ENCODE data around the gene BET1.
A peak's percentile ranks its signal among the peaks of the same experiment; 100 is the strongest.

BET1 gene

DNA sequence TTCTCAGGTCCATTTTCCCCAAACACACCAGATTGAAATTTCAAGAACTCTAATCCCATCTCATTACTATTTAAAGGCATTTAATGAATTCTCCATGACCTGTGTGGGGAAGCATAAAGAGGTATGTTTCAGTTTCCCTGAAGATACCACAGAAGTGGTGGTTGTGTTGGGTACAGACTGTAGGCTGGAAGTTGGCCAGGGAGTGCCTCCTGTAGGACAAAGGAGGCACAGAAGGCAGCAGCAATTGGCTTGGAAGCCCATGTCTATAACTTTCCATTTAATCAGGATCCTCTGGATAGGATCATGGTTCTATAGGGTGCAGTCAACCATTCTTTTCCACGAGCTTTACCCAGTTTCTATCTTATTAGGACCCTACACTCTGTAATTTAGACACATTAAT, 8.6 kb upstream of the BET1 start:
- no peak for DNase-seq (ENCODE audit: low read depth)
- no peak overlapping the region for H3K4me3 ChIP-seq (ENCODE audit: low read depth, low read length)
- TF ChIP-seq, protein P1, sequence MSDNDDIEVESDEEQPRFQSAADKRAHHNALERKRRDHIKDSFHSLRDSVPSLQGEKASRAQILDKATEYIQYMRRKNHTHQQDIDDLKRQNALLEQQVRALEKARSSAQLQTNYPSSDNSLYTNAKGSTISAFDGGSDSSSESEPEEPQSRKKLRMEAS (IDR thresholded peaks at IDR 0.05; ENCODE audit: low read depth, low read length), result no peak
- TF ChIP-seq, protein P2, sequence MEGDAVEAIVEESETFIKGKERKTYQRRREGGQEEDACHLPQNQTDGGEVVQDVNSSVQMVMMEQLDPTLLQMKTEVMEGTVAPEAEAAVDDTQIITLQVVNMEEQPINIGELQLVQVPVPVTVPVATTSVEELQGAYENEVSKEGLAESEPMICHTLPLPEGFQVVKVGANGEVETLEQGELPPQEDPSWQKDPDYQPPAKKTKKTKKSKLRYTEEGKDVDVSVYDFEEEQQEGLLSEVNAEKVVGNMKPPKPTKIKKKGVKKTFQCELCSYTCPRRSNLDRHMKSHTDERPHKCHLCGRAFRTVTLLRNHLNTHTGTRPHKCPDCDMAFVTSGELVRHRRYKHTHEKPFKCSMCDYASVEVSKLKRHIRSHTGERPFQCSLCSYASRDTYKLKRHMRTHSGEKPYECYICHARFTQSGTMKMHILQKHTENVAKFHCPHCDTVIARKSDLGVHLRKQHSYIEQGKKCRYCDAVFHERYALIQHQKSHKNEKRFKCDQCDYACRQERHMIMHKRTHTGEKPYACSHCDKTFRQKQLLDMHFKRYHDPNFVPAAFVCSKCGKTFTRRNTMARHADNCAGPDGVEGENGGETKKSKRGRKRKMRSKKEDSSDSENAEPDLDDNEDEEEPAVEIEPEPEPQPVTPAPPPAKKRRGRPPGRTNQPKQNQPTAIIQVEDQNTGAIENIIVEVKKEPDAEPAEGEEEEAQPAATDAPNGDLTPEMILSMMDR (IDR thresholded peaks at IDR 0.05; ENCODE audit: low read depth, low read length), result peak; percentile 3

DNA sequence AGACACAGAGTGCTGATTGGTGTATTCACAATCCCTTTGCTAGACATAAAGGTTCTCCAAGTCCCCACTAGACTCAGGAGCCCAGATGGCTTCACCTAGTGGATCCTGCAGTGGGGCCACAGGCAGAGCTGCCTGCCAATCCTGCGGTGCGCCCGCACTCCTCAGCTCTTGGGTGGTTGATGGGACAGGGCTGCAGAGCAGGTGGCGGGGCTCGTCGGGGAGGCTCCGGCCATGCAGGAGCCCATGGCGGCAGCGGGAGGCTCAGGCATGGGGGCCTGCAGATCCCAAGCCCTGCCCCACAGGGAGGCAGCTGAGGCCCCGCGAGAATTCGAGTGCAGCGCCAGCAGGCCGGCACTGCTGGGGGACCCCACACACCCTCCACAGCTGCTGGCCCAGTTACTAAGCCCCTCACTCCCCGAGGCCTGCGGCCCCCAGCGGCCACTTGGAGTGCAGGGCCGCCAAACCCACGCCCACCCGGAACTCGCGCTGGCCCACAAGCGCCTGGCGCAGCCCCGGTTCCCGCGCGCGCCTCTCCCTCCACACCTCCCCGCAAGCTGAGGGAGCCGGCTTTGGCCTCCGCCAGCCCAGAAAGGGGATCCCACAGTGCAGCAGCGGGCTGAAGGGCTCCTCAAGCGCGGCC, 7.7 kb upstream of the BET1 start:
- H3K4me3 ChIP-seq (ENCODE audit: low read depth, low read length), result no peak overlapping the region
- no peak for DNase-seq (ENCODE audit: low read depth)
- TF ChIP-seq, protein P1 (IDR thresholded peaks at IDR 0.05; ENCODE audit: low read depth, low read length), result no peak
- TF ChIP-seq MYC (IDR thresholded peaks at IDR 0.05; ENCODE audit: low read depth, low read length) (no peak), POLR2A (IDR thresholded peaks at IDR 0.05; ENCODE audit: extremely low read depth, insufficient read length) (no peak)
- TF ChIP-seq, protein P2 (IDR thresholded peaks at IDR 0.05; ENCODE audit: low read depth, low read length), result no peak

DNA sequence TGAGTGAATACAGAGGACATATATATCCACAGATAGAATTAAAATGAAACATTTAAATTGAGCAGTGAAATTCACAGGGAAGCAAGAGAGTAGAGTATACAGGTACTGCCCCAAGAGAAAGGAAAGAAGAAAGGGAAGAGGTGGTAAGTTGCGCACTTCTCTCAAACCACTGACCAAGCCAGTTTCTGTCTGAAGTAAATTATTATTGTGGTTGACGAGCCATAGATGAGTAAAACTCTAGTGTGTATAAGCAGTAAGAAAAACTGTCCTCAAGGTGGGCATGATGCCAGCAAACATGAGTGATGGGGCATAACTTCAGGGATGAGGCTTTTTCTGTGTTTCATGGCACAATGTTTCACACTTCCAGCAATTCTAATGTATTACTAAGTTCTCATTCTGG, 4.4 kb upstream of the BET1 start:
- no peak overlapping the region for H3K4me3 ChIP-seq (ENCODE audit: low read depth, low read length)
- DNase-seq (ENCODE audit: low read depth), result no peak
- TF ChIP-seq, protein P2 (IDR thresholded peaks at IDR 0.05; ENCODE audit: low read depth, low read length), result no peak
- TF ChIP-seq POLR2A (IDR thresholded peaks at IDR 0.05; ENCODE audit: extremely low read depth, insufficient read length), result no peak
- TF ChIP-seq MYC (IDR thresholded peaks at IDR 0.05; ENCODE audit: low read depth, low read length), result no peak
- TF ChIP-seq, protein P1 (IDR thresholded peaks at IDR 0.05; ENCODE audit: low read depth, low read length), result no peak

DNA sequence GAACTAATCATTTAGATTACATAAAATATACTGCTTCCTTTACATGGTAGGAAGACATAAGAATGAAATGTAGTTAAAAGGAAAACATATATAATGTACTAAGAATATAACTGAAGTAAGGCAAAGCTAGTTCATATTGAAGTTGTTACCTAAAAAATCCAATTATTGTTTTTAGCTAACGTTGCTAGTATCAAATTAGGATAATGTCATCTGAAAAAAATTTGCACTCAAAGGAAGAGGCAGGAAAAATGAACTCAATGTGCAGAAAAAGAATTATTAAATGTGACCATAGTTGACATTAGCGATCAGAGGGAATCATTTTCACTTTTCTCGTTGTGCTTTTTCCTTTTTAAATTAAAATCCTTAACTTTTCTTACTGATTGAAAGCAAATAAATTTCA, 1.6 kb upstream of the BET1 start:
- TF ChIP-seq, protein P1 (IDR thresholded peaks at IDR 0.05; ENCODE audit: low read depth, low read length), result no peak
- no peak for TF ChIP-seq POLR2A (IDR thresholded peaks at IDR 0.05; ENCODE audit: extremely low read depth, insufficient read length)
- TF ChIP-seq, protein P2 (IDR thresholded peaks at IDR 0.05; ENCODE audit: low read depth, low read length), result no peak
- no peak for TF ChIP-seq MYC (IDR thresholded peaks at IDR 0.05; ENCODE audit: low read depth, low read length)
- H3K4me3 ChIP-seq (ENCODE audit: low read depth, low read length), result no peak overlapping the region

DNA sequence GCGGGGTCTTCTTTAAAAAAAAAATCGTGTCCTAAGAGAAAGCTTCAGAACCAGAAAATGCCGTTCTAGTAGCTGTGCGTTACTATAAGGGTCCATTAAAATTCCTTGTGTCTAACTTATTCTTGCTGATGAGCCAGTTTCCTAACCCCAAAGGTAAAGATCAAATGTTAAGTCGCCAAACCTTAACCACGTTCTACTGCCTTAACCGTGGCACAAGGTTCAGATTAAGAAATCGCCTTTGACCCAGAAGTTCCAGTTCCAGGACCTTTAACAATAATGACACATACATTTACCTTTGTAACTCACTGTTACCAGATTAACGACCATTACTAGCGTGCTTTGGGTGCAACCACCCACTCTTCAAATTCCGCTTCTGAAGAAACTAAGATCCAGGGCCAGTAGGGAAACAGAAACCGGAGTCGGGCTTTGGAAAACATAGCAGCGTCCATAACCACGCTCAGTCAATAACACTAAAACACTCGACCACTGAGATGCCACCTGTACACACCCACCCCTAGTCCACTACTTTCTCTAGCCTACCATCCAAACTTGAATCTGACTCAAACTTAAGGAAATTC, 620 bp downstream of the BET1 start:
- TF ChIP-seq MYC (IDR thresholded peaks at IDR 0.05; ENCODE audit: low read depth, low read length), result no peak
- no peak for TF ChIP-seq POLR2A (IDR thresholded peaks at IDR 0.05; ENCODE audit: extremely low read depth, insufficient read length)
- TF ChIP-seq, protein P1 (IDR thresholded peaks at IDR 0.05; ENCODE audit: low read depth, low read length), result no peak
- TF ChIP-seq, protein P2 (IDR thresholded peaks at IDR 0.05; ENCODE audit: low read depth, low read length), result no peak
- peak overlapping the region; percentile 85 for H3K4me3 ChIP-seq (ENCODE audit: low read depth, low read length)
- DNase-seq (ENCODE audit: low read depth), result no peak

More for the DNA sequence above, 1.6 kb upstream of the BET1 start:
- DNase-seq (ENCODE audit: low read depth), result no peak
